ENCODE data around the gene TNNI2. TPM values are rescaled to one million over a fixed set of nuclear protein-coding genes. Genes with fewer than 3 reads are reported as not detected.

The TNNI2 gene
- total and polyA plus RNA-seq, 2 donors, result 4.5 to 13.4 TPM

DNA sequence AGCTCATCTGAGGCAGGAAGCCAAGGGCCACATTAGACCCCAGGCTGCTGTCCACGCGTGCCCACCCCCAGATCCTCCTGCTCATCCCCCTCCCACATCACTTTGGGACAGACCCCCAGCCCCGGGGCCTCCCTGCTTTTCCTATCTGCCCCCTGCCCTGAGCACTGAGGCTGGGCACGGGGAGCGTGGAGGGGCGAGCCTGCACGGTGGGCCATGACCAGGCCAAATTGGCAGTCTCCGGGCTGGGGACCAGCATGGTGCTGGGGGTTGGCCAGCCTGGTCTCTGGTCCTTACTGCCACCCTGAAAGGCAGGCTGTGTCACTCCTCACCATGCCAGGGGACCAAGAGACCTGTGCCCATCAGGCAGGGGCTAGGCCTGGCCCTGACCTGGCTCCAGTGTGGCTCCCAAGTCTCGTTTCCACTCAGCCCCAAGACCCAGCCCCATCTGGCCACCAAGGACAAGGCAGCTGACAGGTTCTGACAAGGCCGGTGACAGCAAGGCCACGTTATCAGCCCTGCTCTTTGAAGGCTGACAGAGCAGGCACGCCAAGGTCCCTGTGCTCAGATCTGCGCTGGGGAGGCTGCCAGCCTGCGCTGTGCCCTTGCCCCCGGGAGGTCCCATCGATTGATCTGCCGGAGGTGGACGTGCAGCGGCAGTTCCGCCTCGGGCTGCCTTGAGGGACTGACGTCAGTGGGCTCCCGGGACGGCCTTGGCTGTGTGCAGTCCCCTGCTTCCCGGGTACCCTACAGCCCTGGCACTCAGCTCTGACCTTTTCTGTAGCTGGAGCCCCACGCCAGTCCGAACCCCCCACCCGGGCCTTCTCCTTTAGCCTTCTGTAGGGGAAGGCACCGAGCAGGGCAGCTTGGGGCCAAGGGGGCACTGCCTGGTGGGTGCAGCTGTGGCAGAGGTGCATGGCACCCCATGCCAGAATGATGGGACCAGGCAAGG, 3.6 kb downstream of the TNNI2 start:
- peaks cover 0 to 9% of the 10 kb centered on the region in 2 donors for H3K27me3 ChIP-seq (ENCODE audit: control insufficient read depth in 2 of 2, insufficient read depth in 1 of 2, low read length in 1 of 2)
- WGBS, result 92% methylated on average over 29 of the region's 29 CpGs
- H3K27ac ChIP-seq (ENCODE audit: low read depth in 1 of 2, low read length in 1 of 2), result no peak overlapping the region
- H3K36me3 ChIP-seq (ENCODE audit: control insufficient read depth in 2 of 2, insufficient read depth in 2 of 2, low read length in 1 of 2), result no peaks in the 10 kb centered on the region
- no peak overlapping the region for H3K4me3 ChIP-seq (ENCODE audit: low read length in 2 of 2)
- DNase-seq (ENCODE audit: low read depth in 6 of 9, low spot score in 9 of 9), result no peak
- peaks cover 9 to 66% of the 10 kb centered on the region in 2 donors for H3K4me1 ChIP-seq (ENCODE audit: control insufficient read depth in 2 of 2, insufficient read depth in 2 of 2, low read length in 2 of 2)
- no peaks in the 10 kb centered on the region for H3K9me3 ChIP-seq (ENCODE audit: control insufficient read depth in 2 of 2, insufficient read depth in 1 of 2, low read length in 1 of 2)

DNA sequence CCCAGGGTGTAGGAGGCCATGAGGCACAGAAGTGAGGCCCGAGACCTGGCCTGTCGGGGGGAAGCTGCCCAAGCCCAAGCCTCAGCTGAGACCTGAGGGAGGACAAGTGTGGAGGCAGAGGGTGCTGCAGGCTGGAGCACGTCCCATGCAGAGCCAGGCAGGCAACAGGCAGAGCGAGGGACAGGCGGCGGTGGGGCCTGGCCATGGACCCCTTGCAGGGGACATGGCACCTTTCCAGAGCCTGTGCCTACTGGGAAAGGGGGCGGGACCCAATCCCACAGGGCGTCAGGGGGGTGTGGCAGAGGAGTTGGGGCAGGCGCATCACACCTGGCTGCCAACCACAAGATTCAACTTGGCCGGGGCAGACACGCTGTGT, 4.3 kb downstream of the TNNI2 start:
- Histone ChIP-seq H3K36me3 (ENCODE audit: control insufficient read depth in 2 of 2, insufficient read depth in 2 of 2, low read length in 1 of 2) (no peaks in the 10 kb centered on the region), H3K4me1 (ENCODE audit: control insufficient read depth in 2 of 2, insufficient read depth in 2 of 2, low read length in 2 of 2) (peaks cover 9 to 60% of the 10 kb centered on the region in 2 donors), H3K27ac (ENCODE audit: low read depth in 1 of 2, low read length in 1 of 2) (no peak overlapping the region), H3K4me3 (ENCODE audit: low read length in 2 of 2) (no peak overlapping the region), H3K27me3 (ENCODE audit: control insufficient read depth in 2 of 2, insufficient read depth in 1 of 2, low read length in 1 of 2) (peaks cover 0 to 9% of the 10 kb centered on the region in 2 donors), H3K9me3 (ENCODE audit: control insufficient read depth in 2 of 2, insufficient read depth in 1 of 2, low read length in 1 of 2) (no peaks in the 10 kb centered on the region)
- DNase-seq (ENCODE audit: low read depth in 6 of 9, low spot score in 9 of 9), result no peak
- WGBS, result 65% methylated on average over 11 of the region's 11 CpGs

DNA sequence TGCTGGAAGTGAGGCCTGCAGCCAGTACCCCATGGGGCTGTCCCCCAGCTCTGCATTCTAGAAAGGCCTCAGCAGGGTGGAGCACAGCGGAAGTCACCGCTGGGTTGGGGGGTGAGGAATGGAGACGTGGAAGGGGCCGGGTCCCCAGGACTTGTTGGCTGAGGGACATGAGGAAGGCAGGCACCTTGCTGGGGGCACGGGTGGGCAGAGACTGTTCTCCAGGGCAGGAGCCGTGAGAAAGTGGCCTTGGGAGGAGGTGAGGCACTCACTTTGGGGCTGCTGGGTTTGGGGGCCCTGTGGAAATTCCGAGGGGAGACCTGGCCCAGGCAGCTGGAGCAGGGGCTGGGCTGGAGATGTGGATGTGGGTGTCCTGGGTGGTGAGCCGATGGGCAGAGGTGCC, 5.0 kb downstream of the TNNI2 start:
- Histone ChIP-seq H3K36me3 (ENCODE audit: control insufficient read depth in 2 of 2, insufficient read depth in 2 of 2, low read length in 1 of 2) (no peaks in the 10 kb centered on the region), H3K9me3 (ENCODE audit: control insufficient read depth in 2 of 2, insufficient read depth in 1 of 2, low read length in 1 of 2) (peaks cover 0 to 4% of the 10 kb centered on the region in 2 donors), H3K4me3 (ENCODE audit: low read length in 2 of 2) (no peak overlapping the region), H3K27ac (ENCODE audit: low read depth in 1 of 2, low read length in 1 of 2) (no peak overlapping the region), H3K27me3 (ENCODE audit: control insufficient read depth in 2 of 2, insufficient read depth in 1 of 2, low read length in 1 of 2) (peaks cover 0 to 9% of the 10 kb centered on the region in 2 donors), H3K4me1 (ENCODE audit: control insufficient read depth in 2 of 2, insufficient read depth in 2 of 2, low read length in 2 of 2) (peaks cover 9 to 53% of the 10 kb centered on the region in 2 donors)
- 74% methylated on average over 8 of the region's 8 CpGs for WGBS
- no peak for DNase-seq (ENCODE audit: low read depth in 6 of 9, low spot score in 9 of 9)

DNA sequence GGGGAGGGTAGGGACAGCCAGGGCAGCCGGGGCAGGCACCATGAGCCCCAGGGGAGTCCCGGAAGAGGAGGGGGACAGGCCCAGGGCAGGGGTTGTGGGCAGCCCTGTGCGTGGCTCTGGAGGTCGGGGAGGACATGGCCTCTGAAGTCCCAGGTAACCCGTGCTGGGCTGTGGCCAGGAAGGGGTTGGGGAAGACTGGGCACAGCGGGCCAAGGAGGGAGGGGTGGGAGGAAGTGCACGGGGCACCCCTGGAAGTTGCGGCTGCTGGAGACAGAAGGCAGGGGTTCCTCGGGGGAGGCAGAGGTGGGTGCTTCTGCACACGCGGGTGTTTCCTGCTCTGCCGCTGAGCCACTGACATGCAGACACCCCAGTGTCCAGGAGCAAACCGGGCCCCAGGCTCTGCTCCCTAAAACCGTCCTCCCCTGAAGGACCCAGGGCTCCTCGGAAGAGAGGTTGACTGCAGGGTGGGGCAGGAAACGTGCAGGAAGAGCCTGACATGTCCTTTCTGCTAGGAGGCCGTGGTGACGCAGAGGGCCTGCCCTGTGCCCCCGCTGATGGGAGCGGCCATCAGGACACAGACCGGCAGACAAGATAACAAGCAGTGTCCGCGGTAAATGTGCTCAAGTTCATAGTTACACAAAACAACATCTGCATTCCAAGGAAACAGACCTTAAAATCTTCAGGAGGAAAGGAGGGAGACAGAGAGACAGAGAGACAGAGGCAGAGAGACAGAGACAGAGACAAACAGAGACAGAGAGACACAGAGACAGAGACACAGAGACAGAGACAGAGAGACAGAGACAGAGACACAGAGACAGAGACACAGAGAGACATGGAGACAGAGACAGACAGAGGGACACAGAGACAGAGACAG, 5.7 kb downstream of the TNNI2 start:
- peaks cover 0 to 4% of the 10 kb centered on the region in 2 donors for H3K9me3 ChIP-seq (ENCODE audit: control insufficient read depth in 2 of 2, insufficient read depth in 1 of 2, low read length in 1 of 2)
- peaks cover 0 to 9% of the 10 kb centered on the region in 2 donors for H3K27me3 ChIP-seq (ENCODE audit: control insufficient read depth in 2 of 2, insufficient read depth in 1 of 2, low read length in 1 of 2)
- H3K27ac ChIP-seq (ENCODE audit: low read depth in 1 of 2, low read length in 1 of 2), result no peak overlapping the region
- DNase-seq (ENCODE audit: low read depth in 6 of 9, low spot score in 9 of 9), result peak in 1 of 9 donors; percentile 48
- 4% methylated on average over 23 of the region's 23 CpGs for WGBS
- H3K36me3 ChIP-seq (ENCODE audit: control insufficient read depth in 2 of 2, insufficient read depth in 2 of 2, low read length in 1 of 2), result no peaks in the 10 kb centered on the region
- H3K4me3 ChIP-seq (ENCODE audit: low read length in 2 of 2), result no peak overlapping the region
- H3K4me1 ChIP-seq (ENCODE audit: control insufficient read depth in 2 of 2, insufficient read depth in 2 of 2, low read length in 2 of 2), result peaks cover 9 to 51% of the 10 kb centered on the region in 2 donors

DNA sequence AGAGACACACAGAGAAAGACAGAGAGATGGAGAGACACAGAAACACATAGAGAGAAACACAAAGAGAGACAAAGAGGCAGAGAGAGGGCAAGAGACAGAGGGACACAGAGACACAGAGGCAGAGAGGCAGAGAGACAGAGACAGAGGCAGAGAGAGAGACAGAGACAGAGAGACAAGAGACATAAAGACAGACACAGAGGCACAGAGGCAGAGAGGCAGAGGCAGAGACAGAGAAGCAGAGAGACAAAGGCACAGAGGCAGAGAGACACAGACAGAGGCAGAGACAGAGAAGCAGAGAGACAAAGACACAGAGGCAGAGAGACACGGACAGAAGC, 6.3 kb downstream of the TNNI2 start:
- H3K9me3 ChIP-seq (ENCODE audit: control insufficient read depth in 2 of 2, insufficient read depth in 1 of 2, low read length in 1 of 2), result peaks cover 0 to 4% of the 10 kb centered on the region in 2 donors
- peaks cover 0 to 7% of the 10 kb centered on the region in 2 donors for H3K27me3 ChIP-seq (ENCODE audit: control insufficient read depth in 2 of 2, insufficient read depth in 1 of 2, low read length in 1 of 2)
- no peak overlapping the region for H3K4me3 ChIP-seq (ENCODE audit: low read length in 2 of 2)
- no peaks in the 10 kb centered on the region for H3K36me3 ChIP-seq (ENCODE audit: control insufficient read depth in 2 of 2, insufficient read depth in 2 of 2, low read length in 1 of 2)
- WGBS, result 72% methylated on average over 1 of the region's 1 CpG
- peaks cover 9 to 50% of the 10 kb centered on the region in 2 donors for H3K4me1 ChIP-seq (ENCODE audit: control insufficient read depth in 2 of 2, insufficient read depth in 2 of 2, low read length in 2 of 2)
- DNase-seq (ENCODE audit: low read depth in 6 of 9, low spot score in 9 of 9), result no peak
- no peak overlapping the region for H3K27ac ChIP-seq (ENCODE audit: low read depth in 1 of 2, low read length in 1 of 2)

DNA sequence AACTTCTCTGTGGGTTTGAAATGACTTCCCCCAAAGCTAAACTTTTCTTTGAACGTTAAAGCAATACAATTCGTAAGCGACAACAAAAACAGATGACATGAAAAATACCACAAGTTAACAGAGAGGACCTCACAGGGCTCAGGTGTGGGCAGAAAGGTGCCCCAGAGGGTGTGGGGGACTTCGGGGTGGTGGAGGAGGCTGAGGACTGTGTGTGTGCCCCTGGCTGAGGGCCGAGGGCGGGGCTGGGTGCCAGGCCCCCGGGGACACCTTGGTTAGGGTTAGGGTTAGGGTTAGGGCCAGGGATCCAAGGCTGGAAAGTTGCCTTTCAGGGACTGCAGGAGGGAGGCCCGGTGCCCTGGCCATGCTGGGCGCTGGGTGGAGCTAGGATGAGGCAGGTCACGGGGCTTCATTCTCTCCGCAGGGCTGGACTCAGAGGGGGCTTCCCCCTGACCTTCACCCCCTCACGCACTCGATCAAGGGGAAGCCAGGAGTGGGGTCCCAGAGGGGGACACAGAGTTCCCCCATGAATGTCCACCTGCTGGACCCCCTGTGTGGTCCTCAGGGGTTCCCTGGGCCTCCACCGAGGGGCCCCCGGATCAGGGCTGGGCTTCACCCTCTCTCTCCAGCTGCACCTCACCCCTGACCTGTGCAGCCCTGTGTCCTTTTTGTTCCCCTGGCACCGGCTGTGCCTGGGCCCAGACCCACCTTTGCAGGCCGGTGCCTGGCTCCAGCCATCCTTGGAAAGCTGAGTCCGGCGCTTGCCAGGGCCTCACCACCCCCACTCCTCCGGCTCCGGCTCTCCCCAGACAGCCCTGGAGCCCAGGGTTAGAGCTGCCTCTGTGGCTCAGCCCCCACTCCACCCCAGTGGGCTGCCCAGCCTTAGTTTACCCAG, 7.0 kb downstream of the TNNI2 start:
- H3K27ac ChIP-seq (ENCODE audit: low read depth in 1 of 2, low read length in 1 of 2), result no peak overlapping the region
- peak in 1 of 9 donors; percentile 56 for DNase-seq (ENCODE audit: low read depth in 6 of 9, low spot score in 9 of 9)
- 73% methylated on average over 21 of the region's 21 CpGs for WGBS

DNA sequence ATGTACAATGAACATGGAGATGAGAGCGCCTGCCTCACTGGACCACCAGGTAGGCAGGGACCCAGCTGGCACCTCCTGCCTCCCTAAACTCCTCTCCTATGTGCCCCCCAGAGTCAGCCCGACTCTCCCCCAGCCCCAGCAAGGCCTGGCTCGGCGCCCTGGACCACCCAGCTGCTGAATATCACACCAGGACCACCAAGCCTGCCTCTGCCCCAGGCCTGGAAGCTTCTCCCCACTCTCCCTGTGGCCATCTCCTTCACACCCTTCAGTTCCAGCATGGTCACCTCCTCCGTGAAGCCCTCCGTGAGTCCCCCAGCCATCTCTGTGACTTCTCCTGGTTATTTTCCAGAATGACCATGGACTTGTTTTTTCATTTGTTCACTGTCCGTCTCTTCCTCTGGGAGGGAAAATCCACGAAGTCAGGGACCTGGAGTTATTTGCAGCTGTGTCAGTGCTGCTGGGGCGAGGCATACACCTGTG, 7.7 kb downstream of the TNNI2 start:
- peaks cover 0 to 4% of the 10 kb centered on the region in 2 donors for H3K9me3 ChIP-seq (ENCODE audit: control insufficient read depth in 2 of 2, insufficient read depth in 1 of 2, low read length in 1 of 2)
- H3K4me1 ChIP-seq (ENCODE audit: control insufficient read depth in 2 of 2, insufficient read depth in 2 of 2, low read length in 2 of 2), result peaks cover 9 to 64% of the 10 kb centered on the region in 2 donors
- no peaks in the 10 kb centered on the region for H3K36me3 ChIP-seq (ENCODE audit: control insufficient read depth in 2 of 2, insufficient read depth in 2 of 2, low read length in 1 of 2)
- H3K4me3 ChIP-seq (ENCODE audit: low read length in 2 of 2), result no peak overlapping the region
- no peak overlapping the region for H3K27ac ChIP-seq (ENCODE audit: low read depth in 1 of 2, low read length in 1 of 2)
- no peak for DNase-seq (ENCODE audit: low read depth in 6 of 9, low spot score in 9 of 9)
- H3K27me3 ChIP-seq (ENCODE audit: control insufficient read depth in 2 of 2, insufficient read depth in 1 of 2, low read length in 1 of 2), result peaks cover 0 to 2% of the 10 kb centered on the region in 2 donors
- WGBS, result 96% methylated on average over 9 of the region's 9 CpGs

More for the DNA sequence above, 7.0 kb downstream of the TNNI2 start:
- H3K4me1 ChIP-seq (ENCODE audit: control insufficient read depth in 2 of 2, insufficient read depth in 2 of 2, low read length in 2 of 2), result peaks cover 9 to 57% of the 10 kb centered on the region in 2 donors
- H3K36me3 ChIP-seq (ENCODE audit: control insufficient read depth in 2 of 2, insufficient read depth in 2 of 2, low read length in 1 of 2), result no peaks in the 10 kb centered on the region
- H3K27me3 ChIP-seq (ENCODE audit: control insufficient read depth in 2 of 2, insufficient read depth in 1 of 2, low read length in 1 of 2), result peaks cover 0 to 3% of the 10 kb centered on the region in 2 donors
- H3K4me3 ChIP-seq (ENCODE audit: low read length in 2 of 2), result no peak overlapping the region
- peaks cover 0 to 4% of the 10 kb centered on the region in 2 donors for H3K9me3 ChIP-seq (ENCODE audit: control insufficient read depth in 2 of 2, insufficient read depth in 1 of 2, low read length in 1 of 2)

DNA sequence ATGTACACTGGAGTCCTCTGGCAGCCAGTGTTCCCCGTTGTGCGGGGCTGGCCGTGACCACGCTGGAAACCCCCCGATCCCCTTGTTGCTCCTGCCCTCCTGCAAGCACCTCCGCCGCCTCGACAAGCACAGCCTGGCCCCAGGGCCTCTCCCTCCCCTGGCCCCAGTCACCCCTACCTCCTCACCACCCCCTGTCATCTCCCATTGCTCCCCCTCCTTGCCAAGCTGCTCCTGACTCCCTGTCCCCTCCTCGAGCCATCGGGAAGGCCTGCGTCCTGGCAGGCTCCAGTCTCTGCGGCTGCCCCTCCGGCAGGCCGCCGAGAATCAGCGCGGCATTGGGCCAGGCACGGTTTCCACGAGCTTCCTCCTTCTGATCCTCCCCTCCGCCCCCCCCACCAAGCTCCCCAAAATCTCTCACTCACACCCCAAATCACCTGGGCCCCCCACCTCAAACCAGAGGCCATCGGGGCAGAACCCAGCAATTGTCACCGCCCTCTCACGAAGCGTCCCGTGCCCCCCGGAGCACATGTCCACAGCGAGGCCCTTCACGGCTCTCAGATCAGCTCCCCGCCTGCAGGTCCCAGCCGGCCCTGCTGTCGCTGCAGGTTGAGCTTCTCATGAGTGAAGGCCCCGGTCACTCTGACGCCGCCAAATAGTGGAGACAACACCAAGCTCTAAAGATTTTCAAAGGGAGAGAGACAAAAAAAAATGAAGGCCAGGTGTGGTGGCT, 8.4 kb downstream of the TNNI2 start:
- peaks cover 14 to 71% of the 10 kb centered on the region in 2 donors for H3K4me1 ChIP-seq (ENCODE audit: control insufficient read depth in 2 of 2, insufficient read depth in 2 of 2, low read length in 2 of 2)
- no peak overlapping the region for H3K27ac ChIP-seq (ENCODE audit: low read depth in 1 of 2, low read length in 1 of 2)
- DNase-seq (ENCODE audit: low read depth in 6 of 9, low spot score in 9 of 9), result no peak
- 97% methylated on average over 34 of the region's 34 CpGs for WGBS
- peaks cover 0 to 4% of the 10 kb centered on the region in 2 donors for H3K9me3 ChIP-seq (ENCODE audit: control insufficient read depth in 2 of 2, insufficient read depth in 1 of 2, low read length in 1 of 2)
- no peaks in the 10 kb centered on the region for H3K27me3 ChIP-seq (ENCODE audit: control insufficient read depth in 2 of 2, insufficient read depth in 1 of 2, low read length in 1 of 2)
- H3K36me3 ChIP-seq (ENCODE audit: control insufficient read depth in 2 of 2, insufficient read depth in 2 of 2, low read length in 1 of 2), result no peaks in the 10 kb centered on the region
- H3K4me3 ChIP-seq (ENCODE audit: low read length in 2 of 2), result no peak overlapping the region
